ENCODE results near the gene COX6A2.

The COX6A2 gene

DNA sequence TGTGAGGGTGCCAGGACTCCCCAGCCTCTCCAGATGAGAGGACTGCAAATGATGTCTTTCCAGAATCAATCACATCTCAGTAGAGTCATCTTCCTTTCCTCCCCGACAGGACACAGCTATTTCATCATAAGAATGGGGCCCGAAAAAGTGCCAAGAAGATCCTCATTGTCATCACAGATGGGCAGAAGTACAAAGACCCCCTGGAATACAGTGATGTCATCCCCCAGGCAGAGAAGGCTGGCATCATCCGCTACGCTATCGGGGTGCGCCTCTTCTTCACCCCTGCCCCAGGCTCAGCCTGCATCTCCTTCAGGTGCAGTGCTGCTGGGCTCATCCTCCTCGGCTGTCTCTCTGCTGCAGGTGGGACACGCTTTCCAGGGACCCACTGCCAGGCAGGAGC, 20.8 kb downstream of the COX6A2 start:
- DNase-seq = no peak

DNA sequence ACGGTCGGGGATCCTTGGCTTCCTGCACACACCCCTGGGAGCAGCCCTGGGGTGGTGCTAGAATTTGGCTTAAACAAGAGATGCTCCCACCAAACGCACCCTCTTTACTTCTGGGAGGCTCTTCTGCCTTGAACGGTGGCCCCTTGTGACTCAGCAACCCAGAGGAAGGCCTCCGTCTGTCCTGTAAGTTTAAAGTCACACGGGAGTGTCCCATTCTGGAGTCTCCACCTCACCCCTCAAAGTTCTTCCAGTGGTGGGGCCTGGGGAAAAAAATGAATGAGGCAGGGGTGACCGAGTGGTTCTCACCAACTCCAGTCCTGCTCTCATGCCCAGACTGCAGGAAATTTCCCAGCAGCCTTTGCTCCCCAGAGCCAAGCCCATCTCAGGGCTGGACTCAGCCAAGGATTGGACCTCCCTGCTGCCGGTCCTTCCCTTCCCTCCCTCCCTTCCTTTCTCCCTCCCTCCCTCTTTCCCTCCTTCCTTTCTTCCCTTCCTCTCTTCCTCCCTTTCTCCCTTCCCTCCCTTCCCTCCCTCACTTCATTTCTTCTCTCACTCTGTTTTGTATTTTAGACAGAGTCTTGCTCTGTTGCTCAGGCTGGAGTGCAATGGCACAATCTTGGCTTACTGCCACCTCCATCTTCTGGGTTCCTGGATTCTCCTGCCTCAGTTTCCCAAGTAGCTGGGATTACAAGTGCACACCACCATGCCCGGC, 23.7 kb downstream of the COX6A2 start:
- no peak for DNase-seq

DNA sequence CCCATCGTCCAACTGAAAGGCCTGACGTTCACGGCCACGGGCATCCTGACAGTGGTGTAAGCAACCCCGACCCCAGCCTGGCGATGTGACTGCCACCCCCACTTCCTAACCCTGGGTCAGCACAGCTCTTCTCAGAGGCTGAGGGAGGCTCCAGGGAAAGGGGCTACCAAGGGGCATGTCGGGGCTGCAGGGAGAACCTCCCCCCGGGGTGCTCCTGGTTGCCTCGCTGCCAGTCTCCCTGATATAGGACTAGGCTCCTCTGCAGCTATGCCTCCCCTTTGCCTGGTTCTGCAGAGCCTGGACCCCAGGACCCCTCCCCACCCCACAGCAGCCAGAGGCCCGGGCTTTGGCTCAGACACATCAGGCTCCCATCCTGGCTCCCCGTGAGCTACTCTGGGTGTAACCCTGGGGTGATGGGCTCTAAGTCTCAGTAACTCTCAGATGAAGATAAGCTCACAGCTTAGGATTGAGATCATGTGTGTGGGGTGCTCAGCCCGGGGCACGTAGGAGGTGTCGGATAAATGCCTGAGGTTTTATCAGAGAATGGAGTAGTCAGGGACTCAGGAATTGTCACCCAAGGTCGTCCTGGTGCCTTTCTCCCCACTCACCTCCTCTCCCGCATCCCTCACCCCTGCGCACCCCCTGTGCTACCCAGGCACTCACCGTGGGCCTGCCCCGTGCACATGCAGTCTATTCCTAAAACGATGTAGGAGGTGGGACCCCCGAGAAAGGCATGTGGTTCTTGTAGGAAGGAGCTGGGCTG, 24.4 kb downstream of the COX6A2 start:
- no peak for DNase-seq

DNA sequence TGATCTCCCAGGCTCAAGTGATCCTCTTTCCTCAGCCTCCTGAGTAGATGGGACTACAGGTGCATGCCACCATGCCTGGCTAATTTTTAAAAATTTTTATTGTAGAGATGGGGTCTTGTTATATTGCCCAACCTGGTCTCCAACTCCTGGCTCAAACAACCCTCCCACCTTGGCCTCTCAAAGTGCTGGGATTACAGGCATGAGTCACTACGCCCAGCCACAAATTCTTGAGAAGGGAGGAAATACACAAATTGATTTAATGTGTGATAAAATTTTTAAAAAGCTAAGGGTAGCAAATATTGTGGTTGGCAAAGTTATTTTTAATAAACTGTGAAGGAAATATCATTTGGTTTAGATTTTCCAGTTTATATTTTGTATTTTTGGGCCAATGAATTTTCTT, 25.5 kb downstream of the COX6A2 start:
- peak; percentile 10 for DNase-seq

DNA sequence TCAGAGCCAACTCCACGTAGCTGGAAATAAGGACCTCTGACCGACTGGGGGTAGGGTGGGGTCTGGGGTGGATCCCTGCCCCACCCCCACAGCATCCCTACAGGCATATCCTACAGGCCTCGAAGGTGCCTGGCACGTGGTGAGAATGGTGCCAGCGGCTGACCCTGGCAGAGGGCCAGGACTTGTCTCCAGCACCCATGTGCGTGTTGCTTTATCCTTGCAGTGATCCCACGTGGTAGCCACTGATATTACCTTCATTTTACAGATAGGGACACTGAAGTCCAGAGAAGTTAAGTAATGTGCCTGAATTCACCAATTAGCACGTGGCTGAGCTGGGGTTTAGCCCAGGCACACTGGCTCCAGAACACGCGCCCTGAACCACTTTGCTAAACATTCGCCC, 26.7 kb downstream of the COX6A2 start:
- no peak for DNase-seq

DNA sequence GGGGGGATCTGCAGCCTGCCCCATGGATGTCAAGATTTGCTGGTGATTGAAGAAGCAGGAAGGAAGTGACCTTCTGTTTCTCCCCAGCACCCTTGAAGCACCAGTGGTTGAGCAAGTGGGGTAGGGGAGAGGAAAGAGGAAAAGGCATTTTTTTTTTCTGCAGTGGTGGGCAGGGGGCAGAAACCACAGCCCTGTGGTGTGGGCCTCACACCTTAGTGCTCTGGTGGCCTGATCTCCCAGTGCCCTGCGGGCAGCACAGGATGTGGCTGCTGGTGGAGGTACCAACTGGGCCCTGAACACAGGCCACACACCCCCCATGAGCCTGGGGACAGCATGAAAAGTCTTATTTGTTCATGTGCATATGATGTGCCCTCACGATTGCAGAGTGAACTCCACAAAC, 28.0 kb downstream of the COX6A2 start:
- DNase-seq = no peak

DNA sequence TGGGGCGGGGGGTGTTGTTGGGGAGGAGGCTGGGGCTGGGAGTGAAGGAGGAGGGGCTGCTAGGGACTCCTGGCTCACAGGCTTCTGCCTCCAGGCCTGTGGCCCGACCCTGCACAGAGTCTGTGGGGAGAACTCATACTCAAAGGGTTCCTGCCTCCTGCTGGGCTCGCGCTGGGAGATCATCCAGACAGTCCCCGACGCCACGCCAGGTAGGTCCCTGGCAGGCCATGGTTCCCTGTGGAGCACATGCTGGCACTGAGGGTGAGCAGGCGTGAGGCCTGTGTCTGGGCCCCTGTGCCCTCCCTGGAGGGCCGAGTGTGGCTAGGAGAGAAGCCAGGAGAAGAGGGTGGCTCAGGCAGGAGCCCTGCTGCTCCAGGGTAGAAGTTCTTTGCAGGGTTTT, 30.5 kb downstream of the COX6A2 start:
- DNase-seq = no peak

DNA sequence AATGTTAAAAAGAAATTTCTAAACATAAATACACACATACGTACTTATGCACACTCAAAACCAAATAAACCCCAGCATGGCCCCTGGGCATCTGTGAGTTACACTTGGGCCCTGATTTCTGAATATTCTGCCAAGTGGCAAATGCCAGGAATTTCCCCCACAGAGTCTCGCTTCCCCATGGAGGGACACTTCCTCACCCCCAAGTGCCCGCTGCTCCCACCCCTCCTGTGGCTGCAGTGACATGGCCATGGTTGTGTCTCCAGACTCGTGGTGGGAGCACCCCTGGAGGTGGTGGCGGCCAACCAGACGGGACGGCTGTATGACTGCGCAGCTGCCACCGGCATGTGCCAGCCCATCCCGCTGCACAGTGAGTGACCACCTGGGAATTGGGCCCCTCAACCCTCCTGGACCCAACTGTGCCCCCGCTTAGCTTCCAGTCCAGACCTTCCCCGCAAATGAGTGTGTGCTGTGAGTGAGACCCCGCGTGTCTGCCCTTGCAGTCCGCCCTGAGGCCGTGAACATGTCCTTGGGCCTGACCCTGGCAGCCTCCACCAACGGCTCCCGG, 31.0 kb downstream of the COX6A2 start:
- DNase-seq = no peak

DNA sequence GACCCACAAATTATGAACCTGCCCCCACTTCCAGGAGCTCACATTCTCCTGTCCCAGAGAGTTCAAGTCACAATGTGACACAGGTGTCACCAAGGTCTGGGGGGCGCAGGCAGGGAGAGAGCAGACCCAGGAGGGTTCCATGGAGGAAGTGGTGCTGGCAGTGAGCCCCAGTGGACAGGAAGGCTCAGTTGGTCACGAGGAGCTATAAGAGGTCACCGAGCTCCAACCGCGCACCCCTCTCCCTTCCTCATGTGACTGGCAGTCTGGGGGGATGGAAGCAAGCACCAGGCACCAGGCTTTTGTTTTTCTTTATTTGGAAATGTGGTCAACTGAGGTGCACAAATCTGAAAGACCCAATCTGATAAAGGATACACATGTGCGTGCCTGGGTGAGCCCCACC, 32.5 kb downstream of the COX6A2 start:
- no peak for DNase-seq

DNA sequence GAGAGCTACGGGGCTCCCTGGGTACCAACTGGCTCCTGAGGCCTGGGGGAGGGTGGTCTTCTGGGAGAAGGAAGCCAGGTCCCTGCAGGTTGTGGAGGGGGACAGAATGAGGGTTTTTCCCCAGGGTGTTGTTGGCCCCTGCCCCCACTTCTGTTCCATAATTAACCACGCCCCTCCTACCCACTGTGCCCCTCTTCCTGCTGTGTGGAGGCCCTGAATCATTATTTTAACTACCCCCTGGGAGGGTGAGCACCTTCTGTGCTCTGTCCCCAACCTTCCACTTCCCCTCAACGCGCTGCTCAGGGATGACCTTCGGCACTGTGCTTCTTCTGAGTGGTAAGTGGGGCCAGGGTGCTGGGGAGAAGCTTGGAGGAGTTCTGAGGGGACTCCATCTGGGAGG, 35.1 kb downstream of the COX6A2 start, which contains the start of gene ITGAD:
Gene ITGAD (plus strand): TSS at position 280 of the 400 bp plus-strand sequence. CDS start 26 bp downstream, at position 306.
- DNase-seq = no peak

DNA sequence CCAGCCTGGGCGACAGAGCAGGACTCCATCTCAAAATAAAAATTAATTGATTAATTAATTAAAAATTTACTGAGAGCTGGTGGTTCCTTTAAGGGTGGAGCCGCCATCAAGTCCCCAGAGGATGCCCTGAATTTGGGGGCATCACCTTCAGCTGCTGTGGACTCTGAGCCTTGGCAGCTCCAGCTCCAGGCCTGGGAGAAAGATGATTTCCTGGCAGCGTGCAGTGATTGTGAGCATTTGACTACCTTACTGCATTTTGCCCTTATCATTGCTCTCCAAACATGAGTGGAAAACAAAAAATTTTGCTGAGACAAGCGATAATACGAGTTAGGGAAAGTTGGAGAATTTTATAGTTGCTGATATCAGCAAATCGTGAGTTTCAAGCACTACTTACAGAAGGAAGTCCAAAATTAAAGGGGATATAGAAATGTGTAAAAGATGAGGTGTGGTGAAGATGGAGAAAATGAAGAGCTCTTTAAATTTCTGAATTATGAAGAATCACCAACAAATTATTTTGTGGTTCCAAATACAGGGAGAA, 37.6 kb downstream of the COX6A2 start:
- DNase-seq = no peak

DNA sequence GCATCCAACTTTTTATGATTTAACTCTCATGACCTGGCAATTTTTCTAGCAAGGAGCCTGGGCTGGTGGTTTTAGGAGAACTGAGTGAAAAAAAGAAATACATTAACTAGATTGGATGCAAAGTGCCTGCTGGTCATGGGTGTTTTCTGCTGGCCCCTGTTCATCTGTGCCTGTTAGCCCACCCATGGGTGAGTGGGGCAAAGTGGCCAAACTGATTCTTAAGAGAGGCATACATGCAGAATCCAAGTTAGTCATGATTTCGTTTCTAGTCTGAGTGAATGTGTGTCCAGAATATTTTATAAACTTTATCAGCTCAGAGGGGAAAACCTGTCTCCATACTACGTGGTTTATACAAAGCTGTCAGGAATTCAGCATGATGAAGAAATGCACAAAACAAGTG, 39.6 kb downstream of the COX6A2 start:
- no peak for DNase-seq

DNA sequence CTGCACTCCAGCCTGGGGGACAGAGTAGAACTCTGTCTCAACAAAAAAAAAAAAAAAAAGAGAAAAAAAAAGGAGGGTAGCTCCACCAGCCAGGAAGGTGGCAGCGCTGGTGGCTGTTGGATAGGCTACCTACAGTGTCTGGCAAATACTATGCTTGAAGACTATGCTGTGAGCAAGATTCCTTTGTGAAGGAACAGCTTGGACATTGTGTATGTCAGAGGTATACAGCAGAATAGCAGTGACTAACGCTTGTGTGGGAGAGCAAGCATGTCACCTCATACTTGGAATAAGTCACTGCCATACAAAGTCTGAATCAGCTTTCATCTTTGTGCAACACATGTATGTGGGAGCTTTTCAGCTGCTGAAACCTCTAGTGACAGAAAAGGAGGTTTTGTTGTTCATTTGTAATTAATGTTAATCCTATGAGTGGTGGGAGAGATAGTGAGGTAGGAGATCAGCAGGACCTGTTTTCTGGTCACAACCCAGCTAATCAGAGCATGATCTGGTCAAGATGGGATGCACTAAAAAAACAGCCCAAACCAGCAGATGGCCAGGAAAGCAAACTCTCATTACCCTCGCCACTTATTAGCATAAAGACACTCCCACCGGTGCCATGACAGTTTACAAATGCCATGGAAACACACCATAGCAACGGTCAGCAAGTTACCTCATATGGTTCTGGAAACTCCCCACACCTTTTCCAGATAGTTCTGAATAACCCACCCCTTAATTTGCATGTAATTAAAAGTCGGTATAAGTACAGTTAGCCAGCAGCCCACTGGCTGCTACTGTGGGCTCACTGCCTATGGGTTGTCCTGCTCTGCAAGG, 41.8 kb downstream of the COX6A2 start:
- peak; percentile 39 for DNase-seq

DNA sequence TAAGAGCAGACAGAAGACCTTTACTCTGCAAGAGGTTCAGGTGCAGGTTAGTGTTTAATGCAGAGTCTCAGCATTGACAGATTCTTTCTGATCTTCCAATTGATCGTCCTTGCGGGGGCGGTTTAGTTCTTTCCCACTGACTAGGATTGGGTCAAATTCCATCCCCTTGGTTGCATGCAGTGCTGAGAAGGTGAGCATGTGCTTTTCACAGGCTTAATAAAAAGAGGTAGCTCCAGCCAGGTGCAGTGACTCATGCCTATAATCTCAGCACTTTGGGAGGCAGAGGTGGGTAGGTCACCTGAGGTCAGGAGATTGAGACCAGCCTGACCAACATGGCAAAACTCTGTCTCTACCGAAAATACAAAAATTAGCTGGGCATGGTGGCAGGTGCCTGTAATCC, 42.5 kb downstream of the COX6A2 start:
- no peak for DNase-seq

DNA sequence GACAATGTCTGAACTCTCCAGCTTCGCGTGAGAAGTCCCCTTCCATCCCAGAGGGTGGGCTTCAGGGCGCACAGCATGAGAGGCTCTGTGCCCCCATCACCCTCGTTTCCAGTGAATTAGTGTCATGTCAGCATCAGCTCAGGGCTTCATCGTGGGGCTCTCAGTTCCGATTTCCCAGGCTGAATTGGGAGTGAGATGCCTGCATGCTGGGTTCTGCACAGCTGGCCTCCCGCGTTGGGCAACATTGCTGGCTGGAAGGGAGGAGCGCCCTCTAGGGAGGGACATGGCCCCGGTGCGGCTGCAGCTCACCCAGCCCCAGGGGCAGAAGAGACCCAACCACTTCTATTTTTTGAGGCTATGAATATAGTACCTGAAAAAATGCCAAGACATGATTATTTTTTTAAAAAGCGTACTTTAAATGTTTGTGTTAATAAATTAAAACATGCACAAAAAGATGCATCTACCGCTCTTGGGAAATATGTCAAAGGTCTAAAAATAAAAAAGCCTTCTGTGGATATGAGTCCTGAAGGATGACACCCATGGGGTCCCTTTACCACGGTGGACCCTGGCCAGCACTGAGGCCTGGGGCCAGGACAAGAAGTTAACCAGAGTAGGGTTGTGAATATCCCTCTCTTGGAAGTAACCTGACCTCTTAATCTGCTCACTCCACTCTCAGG, 45.5 kb downstream of the COX6A2 start:
- peak; percentile 77 for DNase-seq

DNA sequence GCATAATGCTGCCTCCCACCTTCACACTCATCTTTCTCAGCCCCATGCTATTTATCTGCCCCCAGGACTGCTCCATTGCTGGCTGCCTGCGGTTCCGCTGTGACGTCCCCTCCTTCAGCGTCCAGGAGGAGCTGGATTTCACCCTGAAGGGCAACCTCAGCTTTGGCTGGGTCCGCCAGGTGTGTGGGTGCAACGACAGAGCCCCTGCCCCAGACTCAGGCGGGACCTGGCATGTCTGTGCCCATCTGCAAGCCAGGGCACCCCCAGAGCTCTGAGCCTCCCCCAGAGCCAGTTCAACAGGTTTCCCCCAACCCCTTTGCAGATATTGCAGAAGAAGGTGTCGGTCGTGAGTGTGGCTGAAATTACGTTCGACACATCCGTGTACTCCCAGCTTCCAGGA, 48.0 kb downstream of the COX6A2 start:
- DNase-seq = no peak

Data from stimulated activated CD4-positive, alpha-beta T cell treated with anti-CD3 and anti-CD28 coated beads, Interleukin-15, amount 100 ng/mL, for 24 hours (primary cell).